ENCODE data around the gene GRK4. TPM values are rescaled to one million over a fixed set of nuclear protein-coding genes. Genes with fewer than 3 reads are reported as not detected.

GRK4 gene
- total and polyA plus RNA-seq, 2 of the 8 experiments (the other 6 are each of a cell fraction or from before 2014, with no cell fraction given) = 0.77 to 1.8 TPM

DNA sequence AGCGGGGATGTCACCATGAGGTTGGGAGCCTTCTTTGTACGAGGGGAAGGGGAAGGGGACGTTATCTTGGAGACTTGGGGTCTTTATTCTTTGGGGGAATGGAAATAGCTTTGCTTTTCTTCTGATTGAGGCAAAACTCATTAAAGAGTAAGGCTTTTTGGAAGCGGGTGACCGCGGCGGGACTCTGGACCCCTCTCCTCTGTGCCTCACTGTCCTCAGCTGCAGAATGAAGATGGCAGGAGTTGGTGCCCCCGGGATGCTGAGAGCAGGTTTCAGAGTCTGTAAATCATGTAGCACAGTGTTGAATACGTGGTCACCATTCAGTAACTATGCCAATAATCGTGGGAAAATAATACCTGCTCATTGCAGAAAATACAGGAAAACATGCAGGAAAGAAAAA, 78.9 kb downstream of the GRK4 start:
- Histone ChIP-seq H2AFZ (ENCODE audit: low read length) (no peak overlapping the region), H3K4ac (replicated peaks; ENCODE audit: insufficient read length, low read depth, low read length) (no peak overlapping the region), H3K23me2 (ENCODE audit: low read depth, low read length) (no peaks in the 10 kb centered on the region), H3K79me2 (ENCODE audit: control insufficient read depth in 1 of 2, insufficient read depth in 2 of 2, low read length in 2 of 2) (no peaks in the 10 kb centered on the region), H3K27me3 (replicated peaks in 1 of 4; ENCODE audit: control insufficient read depth in 3 of 4, extremely low read depth in 1 of 4, insufficient read depth in 3 of 4, low read length in 3 of 4) (peaks cover 0 to 7% (median 2%) of the 10 kb centered on the region in 4 experiments; a peak in 2 of 7 replicates), H3K27ac (ENCODE audit: low read depth, low read length) (no peak overlapping the region), H3K18ac (ENCODE audit: extremely low read depth, low read length) (no peak overlapping the region), H2BK12ac (ENCODE audit: low read depth, low read length) (no peak overlapping the region), H4K91ac (replicated peaks; ENCODE audit: insufficient read length, low read length) (no peak overlapping the region), H4K8ac (ENCODE audit: extremely low read depth, insufficient read depth, low read length) (no peak overlapping the region), H2BK20ac (ENCODE audit: low read length) (no peak overlapping the region), H3K14ac (ENCODE audit: insufficient read length) (no peak overlapping the region), H3K79me1 (ENCODE audit: low read depth, low read length) (no peaks in the 10 kb centered on the region), H2BK15ac (ENCODE audit: low read length) (no peak overlapping the region), H4K20me1 (replicated peaks in 1 of 2; ENCODE audit: control insufficient read depth in 1 of 2, insufficient read depth in 2 of 2, low read length in 2 of 2) (no peaks in the 10 kb centered on the region), H3K23ac (ENCODE audit: insufficient read length) (no peak overlapping the region), H4K5ac (ENCODE audit: insufficient read length, low read depth, low read length) (no peak overlapping the region), H2BK120ac (replicated peaks; ENCODE audit: low read depth, low read length) (no peak overlapping the region), H3K4me3 (ENCODE audit: extremely low read depth in 1 of 4, insufficient read depth in 2 of 4, low read depth in 3 of 4, low read length in 4 of 4) (0 out of 8 replicates have a peak overlapping the region, but pooled peaks of 1 of the 4 experiments have one; percentile 2), H2AK5ac (ENCODE audit: low read depth, low read length) (no peak overlapping the region), H3K9me3 (ENCODE audit: insufficient read depth in 2 of 2, low read depth in 1 of 2, low read length in 1 of 2) (no peaks in the 10 kb centered on the region), H3K56ac (replicated peaks; ENCODE audit: insufficient read length, low read depth, low read length) (no peak overlapping the region), H3K36me3 (ENCODE audit: control insufficient read depth in 2 of 4, insufficient read depth in 4 of 4, low read length in 3 of 4) (no peaks in the 10 kb centered on the region), H3K4me1 (replicated peaks in 1 of 4; ENCODE audit: control insufficient read depth in 3 of 4, insufficient read depth in 4 of 4, low read length in 3 of 4) (peaks cover 0 to 5% (median 0%) of the 10 kb centered on the region in 4 experiments; a peak in 4 of 7 replicates), H3K4me2 (ENCODE audit: insufficient read depth in 1 of 2, low read depth in 2 of 2, low read length in 2 of 2) (no peak overlapping the region; a peak in 1 of 4 replicates), H3K9ac (replicated peaks in 1 of 4; ENCODE audit: extremely low read depth in 1 of 4, low read depth in 3 of 4, low read length in 3 of 4) (no peak overlapping the region), H2BK5ac (ENCODE audit: low read depth, low read length) (no peak overlapping the region)
- CTCF ChIA-PET (ENCODE audit: partially characterized antibody) = interaction anchor here (2.1 to 12.5 kb wide), 4 partner anchors 9 to 32 kb away, joined by 6 to 89 read pairs (median 8); no protein-coding TSS in a partner anchor
- POLR2A ChIA-PET (ENCODE audit: partially characterized antibody) = interaction anchor here (0.8 to 2.3 kb wide), 3 partner anchors 22 to 574 kb away, joined by 3 to 7 read pairs (median 3); partner anchors contain the start of genes GRK4 and NOP14
- FAIRE-seq = no peak
- 85% methylated on average over 10 of the region's 10 CpGs; no CpG with 5 or more reads in 1 of the 2 experiments for WGBS, 2 experiments (ENCODE audit: extremely low coverage in 1 of 2, insufficient coverage in 1 of 2, insufficient read length in 1 of 2, insufficient replicate concordance in 2 of 2, low coverage in 1 of 2, low lambda C conversion rate in 2 of 2, missing lambda C conversion rate in 1 of 2)
- DNase-seq (ENCODE audit: low read depth in 1 of 2, low spot score in 2 of 2) = no peak
- TF ChIP-seq TAF7 (optimal IDR thresholded peaks at IDR 0.05; ENCODE audit: borderline replicate concordance, low read depth, low read length) (no peak), CEBPB (IDR thresholded peaks at IDR 0.05; ENCODE audit: low read depth, low read length) (no peak), SP2 (IDR thresholded peaks at IDR 0.05; ENCODE audit: low read length) (no peak), CREB1 (IDR thresholded peaks at IDR 0.05) (no peak), ASH2L (IDR thresholded peaks at IDR 0.05; ENCODE audit: low read length) (no peak), TBP (IDR thresholded peaks at IDR 0.05; ENCODE audit: low read depth, low read length) (no peak), POLR2A (IDR thresholded peaks at IDR 0.05; ENCODE audit: control extremely low read depth in 1 of 2, low read depth in 2 of 2, low read length in 2 of 2) (no peak), EP300 (IDR thresholded peaks at IDR 0.05; ENCODE audit: borderline replicate concordance in 1 of 2, low read depth in 2 of 2, low read length in 2 of 2) (no peak), SUZ12 (IDR thresholded peaks at IDR 0.05; ENCODE audit: low read length) (no peak), CHD1 (IDR thresholded peaks at IDR 0.05; ENCODE audit: low read depth, low read length) (no peak), SP4 (IDR thresholded peaks at IDR 0.05; ENCODE audit: low read length) (no peak), BACH1 (IDR thresholded peaks at IDR 0.05; ENCODE audit: low read length) (no peak)
- TF ChIP-seq, protein P1, sequence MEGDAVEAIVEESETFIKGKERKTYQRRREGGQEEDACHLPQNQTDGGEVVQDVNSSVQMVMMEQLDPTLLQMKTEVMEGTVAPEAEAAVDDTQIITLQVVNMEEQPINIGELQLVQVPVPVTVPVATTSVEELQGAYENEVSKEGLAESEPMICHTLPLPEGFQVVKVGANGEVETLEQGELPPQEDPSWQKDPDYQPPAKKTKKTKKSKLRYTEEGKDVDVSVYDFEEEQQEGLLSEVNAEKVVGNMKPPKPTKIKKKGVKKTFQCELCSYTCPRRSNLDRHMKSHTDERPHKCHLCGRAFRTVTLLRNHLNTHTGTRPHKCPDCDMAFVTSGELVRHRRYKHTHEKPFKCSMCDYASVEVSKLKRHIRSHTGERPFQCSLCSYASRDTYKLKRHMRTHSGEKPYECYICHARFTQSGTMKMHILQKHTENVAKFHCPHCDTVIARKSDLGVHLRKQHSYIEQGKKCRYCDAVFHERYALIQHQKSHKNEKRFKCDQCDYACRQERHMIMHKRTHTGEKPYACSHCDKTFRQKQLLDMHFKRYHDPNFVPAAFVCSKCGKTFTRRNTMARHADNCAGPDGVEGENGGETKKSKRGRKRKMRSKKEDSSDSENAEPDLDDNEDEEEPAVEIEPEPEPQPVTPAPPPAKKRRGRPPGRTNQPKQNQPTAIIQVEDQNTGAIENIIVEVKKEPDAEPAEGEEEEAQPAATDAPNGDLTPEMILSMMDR (IDR thresholded peaks at IDR 0.05; ENCODE audit: control extremely low read depth in 1 of 3, insufficient read depth in 1 of 3, low read depth in 1 of 3, low read length in 3 of 3) = no peak
